ENCODE data around the gene TMEM134. TPM values are rescaled to one million over a fixed set of nuclear protein-coding genes. Genes with fewer than 3 reads are reported as not detected.
A peak's percentile ranks its signal among the peaks of the same experiment; 100 is the strongest.

The TMEM134 gene
- total RNA-seq, 2 experiments from 2014 or later: 49.9 to 52.4 TPM

DNA sequence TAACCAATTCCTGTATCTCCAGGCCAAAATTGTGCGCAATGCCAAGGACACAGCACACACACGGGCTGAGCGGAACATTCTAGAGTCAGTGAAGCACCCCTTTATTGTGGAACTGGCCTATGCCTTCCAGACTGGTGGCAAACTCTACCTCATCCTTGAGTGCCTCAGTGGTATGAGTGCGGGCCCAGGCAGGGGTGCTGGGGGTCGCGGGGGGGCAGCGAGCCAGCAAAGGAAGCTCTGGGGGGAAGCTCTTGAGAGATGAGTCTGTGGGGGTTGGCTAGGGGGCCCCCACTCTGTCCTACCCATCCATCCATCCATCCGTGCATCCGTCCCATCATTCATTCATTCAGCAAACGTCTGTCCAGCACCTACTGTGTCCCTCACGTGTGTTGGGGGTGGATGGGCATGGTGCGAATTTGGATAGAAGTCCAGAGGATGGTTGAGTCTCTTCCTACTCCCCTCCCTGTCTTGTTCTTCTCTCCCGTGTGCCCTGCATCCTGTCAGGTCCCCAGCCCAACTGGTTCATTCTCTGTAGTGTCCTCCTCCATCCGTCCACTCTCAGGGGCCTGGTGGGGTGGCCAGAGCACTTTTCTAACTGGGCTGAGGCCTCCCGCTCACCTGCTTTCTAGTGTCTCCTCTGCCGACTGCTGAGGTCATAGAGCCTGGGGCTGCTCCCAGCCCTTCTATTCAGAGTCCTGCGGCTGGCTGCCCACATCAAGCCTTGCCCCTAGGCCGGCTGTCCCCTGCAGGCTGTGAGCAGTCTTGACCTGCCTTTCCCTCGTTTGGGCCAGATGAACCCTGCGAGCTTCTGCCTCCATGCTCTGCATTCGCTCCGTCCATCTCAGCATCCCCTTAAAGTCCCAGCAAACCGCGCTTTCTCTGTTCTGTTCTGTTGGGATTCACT, 37.5 kb downstream of the TMEM134 start:
- Histone ChIP-seq H3K36me3 (ENCODE audit: insufficient read depth, low read length) (peaks cover 62% of the 10 kb centered on the region), H3K4me3 (ENCODE audit: low read length) (no peak overlapping the region), H3K9me3 (ENCODE audit: control insufficient read depth in 1 of 2, insufficient read depth in 1 of 2, low read length in 2 of 2) (no peaks in the 10 kb centered on the region), H3K27me3 (ENCODE audit: control insufficient read depth in 1 of 2, insufficient read depth in 2 of 2, low read length in 2 of 2) (no peaks in the 10 kb centered on the region), H3K4me1 (ENCODE audit: insufficient read depth, low read length) (peaks cover 87% of the 10 kb centered on the region), H3K27ac (ENCODE audit: low read depth in 1 of 2, low read length in 2 of 2) (peak overlapping the region in 1 of 2 donors; percentile 13)
- no peaks in the 10 kb centered on the region for H3K27me3 Mint-ChIP-seq
- DNase-seq (no peak), ATAC-seq (ENCODE audit: poor library complexity) (no peak)
- ChIA-PET CTCF (no interaction called here), POLR2A (interaction anchor here (0.5 to 17.7 kb wide), 11 partner anchors 6 to 136 kb away, joined by 3 to 411 read pairs (median 9); partner anchors contain the start of genes AIP, CARNS1, PITPNM1 and PPP1CA)
- H3K27ac Mint-ChIP-seq: peak overlapping the region; percentile 78
- H3K9me3 Mint-ChIP-seq: no peaks in the 10 kb centered on the region
- H3K4me1 Mint-ChIP-seq (ENCODE audit: low read depth): peaks cover 56% of the 10 kb centered on the region
- no peak for TF ChIP-seq CTCF (IDR thresholded peaks at IDR 0.05)
- intact Hi-C loops (cut with DNase I, micrococcal nuclease): no loop called here
- peaks cover 63% of the 10 kb centered on the region for H3K36me3 Mint-ChIP-seq (ENCODE audit: low read depth)
- H3K4me3 Mint-ChIP-seq: peak overlapping the region; percentile 77

- Histone ChIP-seq H3K4me1 (ENCODE audit: insufficient read depth, low read length) (peaks cover 70% of the 10 kb centered on the region), H3K36me3 (ENCODE audit: insufficient read depth, low read length) (peaks cover 47% of the 10 kb centered on the region), H3K4me3 (ENCODE audit: low read length) (no peak overlapping the region), H3K27ac (ENCODE audit: low read depth in 1 of 2, low read length in 2 of 2) (no peak overlapping the region), H3K27me3 (ENCODE audit: control insufficient read depth in 1 of 2, insufficient read depth in 2 of 2, low read length in 2 of 2) (no peaks in the 10 kb centered on the region), H3K9me3 (ENCODE audit: control insufficient read depth in 1 of 2, insufficient read depth in 1 of 2, low read length in 2 of 2) (no peaks in the 10 kb centered on the region)
- Mint-ChIP-seq H3K4me3 (peak overlapping the region; percentile 98), H3K27me3 (no peaks in the 10 kb centered on the region), H3K4me1 (ENCODE audit: low read depth) (peaks cover 45% of the 10 kb centered on the region), H3K36me3 (ENCODE audit: low read depth) (peaks cover 51% of the 10 kb centered on the region), H3K27ac (peak overlapping the region; percentile 96), H3K9me3 (no peaks in the 10 kb centered on the region)
- intact Hi-C loops (cut with DNase I, micrococcal nuclease): loop anchor here in 1 of 2 experiments (2.0 kb wide), 2 partner anchors 29 to 77 kb away; partner anchors contain the start of gene PPP1CA
- DNase-seq (no peak), ATAC-seq (ENCODE audit: poor library complexity) (no peak)
- ChIA-PET CTCF (no interaction called here), POLR2A (interaction anchor here (1.8 to 17.7 kb wide), 5 partner anchors 8 to 35 kb away, joined by 6 to 411 read pairs (median 82); partner anchors contain the start of genes CARNS1, CORO1B, PPP1CA and PTPRCAP)
- TF ChIP-seq CTCF (IDR thresholded peaks at IDR 0.05): no peak
Observed at GRCh38 chr11:67429722-67430121, 39.3 kb downstream of the TMEM134 start.

GRCh38 chr11:67429038-67429668, 39.9 kb downstream of the TMEM134 start:
- H3K4me3 ChIP-seq (ENCODE audit: low read length): peak overlapping the region; percentile 92
- H3K36me3 ChIP-seq (ENCODE audit: insufficient read depth, low read length): peaks cover 41% of the 10 kb centered on the region
- peaks cover 49% of the 10 kb centered on the region for H3K36me3 Mint-ChIP-seq (ENCODE audit: low read depth)
- peak overlapping the region; percentile 85 to 86 for H3K27ac ChIP-seq (ENCODE audit: low read depth in 1 of 2, low read length in 2 of 2)
- TF ChIP-seq CTCF (IDR thresholded peaks at IDR 0.05): no peak
- DNase-seq (peak in 1 of 14 experiments; percentile 3), ATAC-seq (ENCODE audit: poor library complexity) (no peak)
- H3K9me3 Mint-ChIP-seq: no peaks in the 10 kb centered on the region
- peaks cover 67% of the 10 kb centered on the region for H3K4me1 ChIP-seq (ENCODE audit: insufficient read depth, low read length)
- POLR2A ChIA-PET: interaction anchor here (0.8 to 17.7 kb wide), 9 partner anchors 9 to 1930 kb away, joined by 3 to 411 read pairs (median 15); partner anchors contain the start of genes AIP, CARNS1, CORO1B and MALAT1
- peak overlapping the region; percentile 96 for H3K27ac Mint-ChIP-seq
- intact Hi-C loops (cut with DNase I, micrococcal nuclease): loop anchor here in 1 of 2 experiments (2.0 kb wide), 2 partner anchors 28 to 78 kb away; partner anchors contain the start of gene PPP1CA
- peaks cover 42% of the 10 kb centered on the region for H3K4me1 Mint-ChIP-seq (ENCODE audit: low read depth)
- peak overlapping the region; percentile 98 for H3K4me3 Mint-ChIP-seq
- H3K27me3 ChIP-seq (ENCODE audit: control insufficient read depth in 1 of 2, insufficient read depth in 2 of 2, low read length in 2 of 2): no peaks in the 10 kb centered on the region
- CTCF ChIA-PET: interaction anchor here (1.5 kb wide), 1 partner anchor 47 kb away, joined by 5 read pairs; no protein-coding TSS in a partner anchor
- no peaks in the 10 kb centered on the region for H3K27me3 Mint-ChIP-seq
- H3K9me3 ChIP-seq (ENCODE audit: control insufficient read depth in 1 of 2, insufficient read depth in 1 of 2, low read length in 2 of 2): no peaks in the 10 kb centered on the region

Measured in CD4-positive, alpha-beta T cell (primary cell).